GM21529 (cell line): Measurements from ENCODE around the gene IL23R.

ENCODE experiments used
- ATAC-seq: cut with Tn5 transposase; IDR thresholded peaks from one replicate; pipeline ENCODE4 v1.9.1; 2021; ENCODE audit not compliant: unreplicated experiment

The IL23R gene

GRCh38 chr1:67148516-67149178 is 17.6 kb upstream of the IL23R start:
- peak; percentile 19 for ATAC-seq

- ATAC-seq = peak; percentile 97
These were observed 17.0 kb upstream of the IL23R start for GRCh38 chr1:67149179-67149770.

GRCh38 chr1:67150931-67151330 is 15.3 kb upstream of the IL23R start:
- no peak for ATAC-seq

GRCh38 chr1:67158401-67158800 is 7.9 kb upstream of the IL23R start:
- no peak for ATAC-seq

GRCh38 chr1:67159233-67159632 is 7.0 kb upstream of the IL23R start:
- no peak for ATAC-seq

GRCh38 chr1:67162954-67163353 is 3.3 kb upstream of the IL23R start:
- no peak for ATAC-seq

GRCh38 chr1:67165468-67166041 is 699 bp upstream of the IL23R start:
- no peak for ATAC-seq

- peak; percentile 32 for ATAC-seq
These were observed 3.2 kb downstream of the IL23R start for GRCh38 chr1:67169496-67169895.

- no peak for ATAC-seq
These were observed 3.7 kb downstream of the IL23R start for GRCh38 chr1:67169932-67170331.

- no peak for ATAC-seq
These were observed 4.7 kb downstream of the IL23R start for GRCh38 chr1:67170751-67171573.

GRCh38 chr1:67171574-67171955 is 5.3 kb downstream of the IL23R start:
- no peak for ATAC-seq

- ATAC-seq = no peak
These were observed 5.7 kb downstream of the IL23R start for GRCh38 chr1:67171978-67172377.

GRCh38 chr1:67173988-67174387 is 7.7 kb downstream of the IL23R start:
- no peak for ATAC-seq

GRCh38 chr1:67174716-67175284 is 8.5 kb downstream of the IL23R start:
- ATAC-seq = peak; percentile 67

GRCh38 chr1:67175530-67176087 is 9.4 kb downstream of the IL23R start:
- no peak for ATAC-seq

- no peak for ATAC-seq
These were observed 18.7 kb downstream of the IL23R start for GRCh38 chr1:67184838-67185421.

- ATAC-seq = no peak
These were observed 21.9 kb downstream of the IL23R start for GRCh38 chr1:67188137-67188536.

GRCh38 chr1:67189953-67190352 is 23.7 kb downstream of the IL23R start:
- peak; percentile 39 for ATAC-seq

GRCh38 chr1:67190410-67190809 is 24.2 kb downstream of the IL23R start:
- ATAC-seq = no peak

GRCh38 chr1:67190942-67191341 is 24.7 kb downstream of the IL23R start:
- no peak for ATAC-seq
